Fibroblast of villous mesenchyme (primary cell): Measurements from ENCODE around the gene SPDL1. TPM values are rescaled to one million over a fixed set of nuclear protein-coding genes. Genes with fewer than 3 reads are reported as not detected.
"Not testable (repeated sequence)": the region's sequence is repeated elsewhere in the genome, so short reads cannot be mapped to it uniquely, and the experiment has no call there.

Experiments
- DNase-seq: peaks from one replicate; pipeline ENCODE4 v3.0.0-alpha.2; 2010; ENCODE audit warnings: low read depth
- H3K4me3 ChIP-seq: 2 replicates; pipeline ENCODE4 v1.5.1; 2011; ENCODE audit warnings: low read depth, mild to moderate bottlenecking, low read length
- CTCF ChIP-seq: IDR thresholded peaks from 2 replicates; pipeline ENCODE4 v1.5.1; 2012; ENCODE audit warnings: low read depth, mild to moderate bottlenecking, low read length; ENCODE audit not compliant: insufficient read depth
- total RNA-seq: library from RNA; depleted of rRNA; stranded (reverse); fragments of >200 nt; gene quantifications from 2 replicates; pipeline ENCODE4 v1.2.3, GENCODE V29; 2012

SPDL1 gene
- total RNA-seq, 1 donor = 44.0 TPM

- H3K4me3 ChIP-seq = no peak overlapping the region
- no peak for DNase-seq
- no peak for TF ChIP-seq CTCF
These were observed 19.0 kb downstream of the SPDL1 start for GRCh38 chr5:169602535-169602934.

- DNase-seq = no peak
- H3K4me3 ChIP-seq = no peak overlapping the region
- TF ChIP-seq CTCF = no peak
These were observed 22.7 kb downstream of the SPDL1 start for GRCh38 chr5:169606279-169606678.

GRCh38 chr5:169607882-169608281 is 24.3 kb downstream of the SPDL1 start:
- TF ChIP-seq CTCF = no peak
- DNase-seq = no peak
- H3K4me3 ChIP-seq = no peak overlapping the region

GRCh38 chr5:169609716-169610115 is 26.1 kb downstream of the SPDL1 start:
- DNase-seq = no peak
- no peak overlapping the region for H3K4me3 ChIP-seq
- TF ChIP-seq CTCF = no peak

GRCh38 chr5:169610606-169611005 is 27.0 kb downstream of the SPDL1 start:
- no peak for TF ChIP-seq CTCF
- H3K4me3 ChIP-seq = no peak overlapping the region
- DNase-seq = no peak

- DNase-seq = no peak
- no peak for TF ChIP-seq CTCF
- H3K4me3 ChIP-seq = no peak overlapping the region
These were observed 32.0 kb downstream of the SPDL1 start for GRCh38 chr5:169615561-169615960.

GRCh38 chr5:169624307-169624706 is 40.7 kb downstream of the SPDL1 start:
- not testable (repeated sequence) for H3K4me3 ChIP-seq, DNase-seq
